ENCODE measurements around the gene LRRFIP1.

The LRRFIP1 gene

DNA sequence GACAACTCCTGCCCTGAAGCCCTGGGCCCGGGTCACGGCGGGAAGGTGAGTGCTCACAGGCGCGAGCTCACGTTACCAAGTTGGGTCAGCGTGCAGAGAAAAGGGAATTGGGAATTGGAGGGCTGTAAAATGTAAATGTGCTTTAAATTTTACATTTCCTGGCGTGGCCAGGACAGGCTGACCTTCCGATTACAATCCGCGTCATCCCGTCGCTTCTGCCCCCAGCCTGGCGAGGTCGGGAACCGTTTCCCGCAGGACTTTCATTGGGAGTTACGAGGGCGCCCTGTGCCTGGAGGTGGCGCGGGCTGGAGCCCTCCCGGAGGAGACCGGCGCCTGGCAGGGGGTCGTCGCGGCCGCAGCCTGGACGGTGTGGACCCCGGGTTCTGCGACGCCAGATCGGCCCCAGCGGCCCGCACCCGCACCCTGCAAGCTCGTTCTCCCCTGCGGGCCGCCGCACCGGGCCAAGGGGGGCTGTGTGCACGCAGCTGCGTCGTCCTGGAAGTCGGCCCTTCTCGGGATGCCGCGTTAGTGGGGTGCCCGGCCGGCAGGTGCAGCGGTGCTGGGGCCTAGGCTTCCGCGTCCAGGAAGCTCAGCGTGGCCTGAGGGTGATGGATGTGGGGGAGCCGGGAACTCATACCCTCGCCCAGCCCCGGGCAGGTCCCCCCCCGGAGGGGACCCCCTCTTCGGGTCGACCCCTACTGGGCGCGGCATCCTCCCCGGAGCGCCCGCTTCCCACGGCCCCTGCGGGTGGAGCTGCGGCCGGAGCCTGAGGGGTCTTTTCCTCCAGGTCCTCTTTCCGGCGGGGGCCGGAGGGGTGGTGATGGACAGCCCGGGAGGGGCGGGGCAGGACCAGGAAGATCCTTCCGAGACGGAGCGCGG lies 63.9 kb downstream of the LRRFIP1 start:
- no peak for DNase-seq

DNA sequence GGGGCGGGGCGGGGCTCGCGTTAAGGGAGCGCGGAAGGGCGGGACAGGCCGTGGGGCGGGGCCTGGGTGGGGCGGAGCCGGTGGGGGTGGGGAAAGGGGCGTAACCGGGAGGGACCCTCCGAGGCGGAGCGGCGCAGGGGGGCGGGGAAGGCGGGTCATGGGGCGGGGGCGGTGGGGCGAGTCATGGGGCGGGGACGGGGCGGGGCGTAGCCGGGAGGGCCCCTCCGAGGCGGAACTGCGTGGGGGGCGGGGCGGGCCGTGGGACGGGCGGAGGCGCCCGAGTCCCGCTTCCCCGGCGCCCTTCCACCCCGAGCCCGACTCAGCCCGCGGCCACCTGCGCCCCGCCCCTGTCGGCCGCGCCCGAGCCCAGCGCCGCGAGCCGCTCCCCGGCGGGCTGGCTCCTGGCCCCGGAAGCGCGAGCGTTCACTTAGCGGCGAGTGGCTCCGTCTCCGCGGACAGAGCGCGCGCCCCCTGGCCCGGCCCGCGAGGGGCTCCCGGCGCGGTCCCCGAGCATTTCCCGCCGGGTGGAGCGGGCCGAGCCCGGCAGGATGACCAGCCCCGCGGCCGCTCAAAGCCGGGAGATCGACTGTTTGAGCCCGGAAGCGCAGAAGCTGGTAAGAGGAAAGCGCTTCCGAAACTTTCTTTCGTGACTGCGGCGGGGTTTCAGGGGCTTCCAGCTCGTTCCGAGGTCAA lies 64.7 kb downstream of the LRRFIP1 start:
- peak; percentile 96 to 97 for DNase-seq

DNA sequence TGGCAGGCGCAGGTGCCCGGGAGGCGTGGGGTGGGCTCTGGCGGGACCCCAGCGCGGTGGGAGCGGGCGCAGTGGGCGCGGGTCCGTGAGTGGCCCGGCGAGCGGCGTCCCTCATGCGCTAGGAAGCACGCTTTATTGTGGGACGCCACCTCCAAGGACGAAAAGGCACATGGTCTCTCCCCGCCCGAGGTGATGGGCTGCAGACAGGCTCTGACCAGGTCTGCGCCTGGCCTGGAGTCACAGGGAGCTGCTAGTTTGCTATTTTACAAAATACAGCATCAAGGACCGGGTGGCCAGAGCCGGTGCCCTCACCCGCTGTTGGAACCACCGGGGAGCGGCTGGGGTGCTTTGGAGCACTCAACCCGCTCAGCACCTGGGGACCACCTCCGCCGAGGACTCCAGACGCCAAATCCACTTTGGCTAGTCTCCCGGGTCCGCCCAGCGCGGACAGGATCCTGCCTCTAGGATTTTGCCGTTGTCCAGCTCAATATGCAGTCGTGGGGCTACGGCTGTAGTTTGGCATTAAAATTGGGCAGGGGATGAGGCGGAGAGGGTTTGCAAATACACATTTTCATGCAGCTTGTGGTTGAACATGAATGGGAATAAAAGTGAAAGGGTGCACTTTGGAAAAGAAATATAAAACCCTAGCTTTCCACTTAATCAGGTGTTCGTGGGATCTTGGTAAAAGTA lies 65.4 kb downstream of the LRRFIP1 start:
- peak; percentile 44 to 53 for DNase-seq

DNA sequence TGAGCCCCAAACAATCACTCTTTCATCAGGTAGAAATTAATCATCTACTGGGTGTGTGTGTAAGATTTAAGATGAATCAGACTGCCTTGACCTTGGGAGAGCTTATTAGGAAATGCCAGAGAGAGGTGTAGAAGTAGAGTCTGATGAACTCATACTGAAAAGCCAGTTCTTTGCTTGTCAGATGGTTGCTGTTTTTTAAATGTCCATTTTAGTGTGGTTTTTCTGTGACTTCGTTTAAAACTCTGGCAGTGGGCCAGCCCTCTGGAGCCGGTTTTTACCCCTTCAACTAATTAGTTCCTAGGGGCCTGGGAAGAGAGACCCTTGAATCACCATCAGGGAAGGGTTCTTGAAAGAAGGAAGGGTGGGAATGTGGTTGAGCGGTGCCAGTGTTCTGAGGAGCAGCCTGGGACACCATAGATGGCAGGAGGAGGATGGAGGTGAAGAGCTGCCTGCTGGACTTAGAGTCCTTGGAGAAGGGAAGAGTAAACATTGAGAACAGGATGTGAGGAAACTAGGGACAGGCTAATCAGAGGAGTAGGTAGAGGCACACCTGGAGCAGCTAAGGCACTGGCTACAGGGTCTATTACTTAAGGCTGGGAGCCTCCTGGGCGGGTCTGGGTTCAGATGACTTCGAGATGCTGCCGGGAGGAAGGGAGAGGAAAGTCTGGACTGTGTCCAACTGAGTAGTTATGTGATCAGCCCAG lies 66.1 kb downstream of the LRRFIP1 start:
- peak; percentile 41 to 43 for DNase-seq

DNA sequence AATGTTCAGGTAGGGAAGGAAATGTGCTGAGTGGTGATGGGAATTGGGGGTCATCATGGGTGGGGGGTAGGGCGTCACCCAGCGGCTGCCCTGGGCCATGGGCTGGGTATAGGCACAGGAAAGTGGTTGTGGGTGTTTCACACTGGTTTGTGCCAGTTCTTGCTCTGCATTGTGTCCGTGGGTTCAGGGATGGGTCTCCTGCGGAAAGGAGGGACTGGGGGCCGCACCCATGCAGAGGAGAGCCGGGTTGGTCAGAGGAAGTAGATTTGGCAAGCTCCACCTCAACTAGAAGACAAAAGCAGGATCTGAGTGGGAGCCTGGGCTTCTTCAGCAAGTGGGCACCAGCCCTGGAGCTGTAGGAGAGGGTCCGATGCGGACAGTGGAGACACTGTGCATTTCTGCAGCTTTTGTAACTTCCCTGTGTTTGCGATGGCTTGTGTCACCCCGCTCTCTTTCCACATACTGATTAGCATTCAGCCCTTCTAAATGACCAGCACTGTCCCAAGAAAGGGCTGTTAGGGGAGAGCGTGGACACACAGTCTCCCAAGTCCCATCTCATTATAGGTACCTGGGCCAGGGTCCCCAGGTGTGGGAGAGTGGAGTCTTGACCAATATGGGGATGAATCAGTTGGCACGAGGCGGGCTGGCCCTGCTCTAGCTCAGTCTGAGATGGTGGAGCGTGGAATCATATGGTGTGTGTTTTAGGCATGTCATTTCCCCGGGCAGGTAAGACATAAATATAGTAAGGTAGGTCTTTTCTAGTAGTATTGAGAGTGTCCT lies 67.2 kb downstream of the LRRFIP1 start:
- DNase-seq, result peak in 1 of 2 experiments; percentile 43

DNA sequence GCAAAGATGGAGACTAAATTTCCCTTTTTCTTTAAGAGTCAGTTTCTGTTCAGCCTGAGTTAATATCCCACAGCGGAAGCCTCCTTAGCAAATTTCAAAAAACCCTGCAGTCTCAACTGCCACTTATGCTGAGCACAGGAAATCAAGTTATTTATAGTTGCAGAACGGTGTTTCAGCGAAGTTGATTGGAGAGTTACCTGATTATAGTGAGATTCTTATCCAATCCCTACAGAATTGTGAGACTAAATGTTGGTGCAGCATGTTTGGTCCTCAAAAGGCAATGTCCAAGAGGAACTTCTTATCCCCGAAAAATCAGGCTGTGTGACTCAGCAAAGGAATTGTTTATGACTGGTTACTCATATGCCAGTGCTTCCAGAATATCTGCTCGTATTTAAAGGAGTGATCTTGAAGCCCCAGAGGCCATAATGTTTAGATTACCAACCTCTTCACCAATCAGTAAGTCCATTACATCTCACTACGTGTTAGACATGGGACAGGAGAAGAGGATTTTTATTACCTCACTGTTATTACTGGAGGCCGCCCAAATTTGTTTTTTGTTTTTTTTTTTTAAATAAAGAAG lies 67.9 kb downstream of the LRRFIP1 start:
- DNase-seq, result no peak

DNA sequence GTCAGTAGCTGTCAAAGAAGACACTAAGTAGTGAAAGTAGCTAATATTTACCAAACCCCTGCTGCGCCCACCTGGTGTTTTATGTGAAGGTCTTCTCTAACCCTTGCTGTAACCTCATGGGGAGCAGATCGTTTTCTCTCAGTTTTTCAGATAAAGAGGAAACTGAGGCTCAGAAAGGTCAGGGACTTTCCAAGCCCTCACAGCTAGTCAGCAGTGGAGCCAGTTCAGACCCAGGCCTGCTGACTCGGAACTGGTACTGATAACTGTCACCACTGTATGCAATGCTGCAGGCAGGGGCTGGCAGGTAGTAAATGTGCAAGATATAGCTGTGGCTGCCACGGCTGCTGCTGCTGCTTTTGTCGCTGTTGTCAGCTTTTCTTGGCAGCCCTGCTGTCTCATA lies 69.1 kb downstream of the LRRFIP1 start:
- DNase-seq, result peak; percentile 47 to 63

DNA sequence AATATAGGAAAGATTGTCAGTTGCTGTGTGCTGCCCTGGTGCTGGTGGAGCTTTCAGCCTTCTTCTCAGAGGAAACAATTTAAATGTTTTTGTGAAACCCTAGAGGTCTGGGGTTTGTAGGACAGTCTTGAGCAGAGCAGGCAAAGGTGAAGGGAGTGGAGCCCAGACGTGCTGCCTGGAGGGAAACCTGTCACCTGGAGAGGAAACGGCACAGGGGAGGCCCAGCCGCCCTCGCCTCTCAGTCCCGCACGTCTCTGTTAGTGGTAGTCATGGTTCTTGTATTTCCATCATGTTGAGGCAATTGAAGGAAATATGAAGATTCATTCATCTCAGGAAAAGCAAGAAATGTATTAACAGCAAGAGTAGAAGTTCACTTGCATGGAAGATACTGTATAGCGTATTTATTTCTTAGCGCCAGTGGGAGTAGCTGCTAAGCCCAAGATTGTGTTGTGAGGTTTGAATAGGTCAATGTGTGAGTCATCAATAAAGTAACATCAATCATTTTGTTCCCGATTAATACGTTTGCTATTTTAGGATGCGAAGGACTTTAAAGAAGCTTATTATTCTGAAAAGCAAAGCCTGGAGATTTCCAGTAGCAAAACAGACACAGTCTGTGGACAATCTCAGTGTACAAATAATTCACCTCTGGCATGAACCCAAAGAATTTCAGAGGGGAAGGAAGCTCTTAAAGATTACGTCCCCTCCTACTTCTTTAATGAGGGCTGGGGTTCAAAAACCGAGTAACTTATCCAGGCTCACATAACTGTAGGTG lies 70.4 kb downstream of the LRRFIP1 start:
- DNase-seq, result peak; percentile 60 to 68

DNA sequence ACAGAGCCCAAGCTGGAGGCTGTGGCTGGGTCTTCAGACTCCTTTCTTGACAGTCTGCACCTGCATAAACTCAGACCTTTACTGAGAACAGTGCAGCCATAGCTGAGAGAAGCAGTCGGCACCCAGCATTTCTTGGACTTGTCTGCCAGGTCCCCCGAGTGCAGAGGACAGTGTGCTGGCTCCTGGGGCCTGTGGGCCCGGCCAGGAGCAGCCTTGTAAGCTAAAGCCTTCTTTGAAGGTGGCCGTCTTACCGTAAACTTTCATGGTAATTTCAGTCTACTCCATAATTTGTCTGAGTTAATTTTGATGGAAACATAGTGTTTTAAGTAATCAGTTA lies 70.9 kb downstream of the LRRFIP1 start:
- no peak for DNase-seq

DNA sequence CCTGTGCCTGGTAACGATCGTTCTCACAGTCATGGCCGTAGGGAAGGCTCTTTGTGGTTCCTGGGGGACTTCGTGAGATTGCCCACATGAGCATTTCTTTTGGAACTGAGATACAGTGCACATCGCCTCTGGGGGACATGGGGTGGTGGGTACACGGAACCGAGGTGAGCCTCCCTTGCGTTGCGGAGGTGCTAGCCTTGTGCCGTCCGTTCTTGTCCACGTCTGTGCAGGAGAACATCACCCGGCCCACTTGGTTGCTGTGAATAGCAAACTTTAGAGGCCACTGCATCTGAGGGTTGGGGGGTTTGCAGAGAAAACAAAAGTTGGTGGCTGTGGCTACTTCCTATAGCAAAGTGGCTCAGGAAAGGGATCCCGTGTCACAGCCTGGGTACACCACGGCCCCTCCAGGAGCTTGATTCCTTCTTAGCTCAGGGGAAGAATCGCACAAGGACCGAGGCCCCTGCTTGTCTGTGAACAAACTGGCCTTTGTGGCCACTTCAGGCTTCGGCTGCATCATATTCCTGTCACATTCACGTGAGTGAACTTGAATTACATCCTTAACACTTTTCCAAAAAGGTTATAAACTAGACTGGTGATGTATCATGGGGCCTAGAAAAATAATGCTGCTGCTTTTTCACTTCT lies 72.6 kb downstream of the LRRFIP1 start:
- DNase-seq, result no peak

DNA sequence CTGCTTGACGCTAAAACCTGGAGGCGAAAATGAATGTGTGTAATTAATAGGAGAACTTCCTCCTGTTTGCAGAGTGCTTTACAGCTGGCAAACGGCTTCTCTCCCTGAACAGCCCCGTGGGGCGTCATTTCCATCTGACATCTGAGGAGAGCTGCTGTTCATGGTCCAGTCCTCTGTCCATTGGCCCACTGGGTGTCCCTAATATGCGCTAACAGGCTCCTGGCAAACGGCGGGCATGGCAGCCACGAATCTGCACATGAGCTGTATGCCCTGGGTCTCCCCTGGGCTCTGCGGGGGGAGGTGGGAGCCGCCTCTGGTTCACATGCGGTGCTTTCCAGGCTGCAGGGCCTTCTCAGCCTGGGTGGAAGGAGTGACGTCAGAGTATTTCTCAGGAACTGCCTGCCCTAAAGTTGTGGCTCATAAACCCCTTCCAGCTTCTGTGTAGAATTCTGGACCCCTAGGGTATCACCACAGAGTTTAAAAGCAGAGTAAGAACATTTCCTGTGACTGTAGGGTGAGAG lies 73.2 kb downstream of the LRRFIP1 start:
- DNase-seq, result peak; percentile 83 to 86

DNA sequence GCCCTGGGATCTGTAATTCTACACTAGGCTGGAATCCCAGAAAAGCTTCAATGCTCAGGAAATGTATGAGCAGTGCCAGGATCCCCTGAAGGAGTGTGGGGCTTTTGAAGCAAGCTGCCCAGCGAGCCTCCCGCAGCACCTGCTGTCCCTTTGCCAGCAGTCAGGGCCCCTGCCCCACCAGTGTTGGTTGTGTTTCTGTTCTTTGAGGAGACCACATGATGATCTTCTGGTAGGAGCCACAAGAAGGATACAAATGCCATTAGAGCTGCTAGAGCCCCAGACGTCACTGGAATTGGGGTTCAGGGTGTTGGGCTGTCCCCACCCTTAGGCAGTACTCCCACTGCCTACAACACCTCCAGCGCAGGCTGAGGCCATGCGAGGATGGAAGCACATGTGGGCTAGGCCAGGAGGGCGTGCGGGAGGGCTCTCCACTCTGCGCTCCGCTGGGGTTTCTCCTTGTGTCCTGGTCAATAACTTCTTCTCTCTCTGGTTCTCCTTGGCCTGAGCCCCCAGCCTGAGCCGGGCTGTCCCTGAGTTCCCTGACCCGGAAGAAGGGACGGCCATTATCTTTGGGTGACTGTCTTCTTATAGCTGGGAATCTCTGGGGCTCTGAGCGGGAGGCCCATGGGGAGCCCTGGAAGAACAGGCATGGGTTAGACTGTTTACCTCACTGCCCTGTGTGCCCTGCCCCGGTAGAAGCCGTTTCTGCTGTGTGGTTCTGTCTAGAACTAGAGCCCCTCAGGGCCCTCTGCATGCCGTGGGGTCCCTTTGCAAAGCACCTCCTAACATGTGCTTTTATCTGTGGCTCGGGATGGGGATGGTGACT lies 73.9 kb downstream of the LRRFIP1 start:
- peak; percentile 43 to 55 for DNase-seq

DNA sequence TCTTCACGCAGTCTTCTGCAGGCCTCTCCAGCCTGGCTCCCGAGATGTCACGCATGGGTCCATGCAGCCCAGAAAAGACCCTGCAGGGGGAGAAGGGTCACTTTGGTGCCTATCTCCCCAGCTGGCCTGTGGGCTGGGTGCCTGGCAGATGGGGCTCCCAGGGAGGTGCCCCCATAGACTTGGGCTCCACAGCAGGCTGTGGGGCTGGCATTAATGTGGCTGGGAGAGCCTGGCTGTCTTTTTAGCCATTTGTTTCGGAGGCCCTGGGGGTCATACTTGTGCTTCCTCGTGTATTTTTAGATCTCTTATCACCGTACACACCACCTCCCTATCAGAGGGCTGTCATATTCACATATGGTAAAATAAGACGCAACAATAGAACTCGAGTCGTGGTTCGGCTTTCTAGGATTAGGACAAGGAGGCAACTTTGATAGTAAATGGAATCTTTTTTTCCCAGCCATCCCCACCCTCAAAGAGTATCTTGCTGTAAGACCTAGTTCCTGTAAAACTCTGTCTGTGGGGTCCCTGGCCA lies 74.5 kb downstream of the LRRFIP1 start:
- DNase-seq, result no peak

DNA sequence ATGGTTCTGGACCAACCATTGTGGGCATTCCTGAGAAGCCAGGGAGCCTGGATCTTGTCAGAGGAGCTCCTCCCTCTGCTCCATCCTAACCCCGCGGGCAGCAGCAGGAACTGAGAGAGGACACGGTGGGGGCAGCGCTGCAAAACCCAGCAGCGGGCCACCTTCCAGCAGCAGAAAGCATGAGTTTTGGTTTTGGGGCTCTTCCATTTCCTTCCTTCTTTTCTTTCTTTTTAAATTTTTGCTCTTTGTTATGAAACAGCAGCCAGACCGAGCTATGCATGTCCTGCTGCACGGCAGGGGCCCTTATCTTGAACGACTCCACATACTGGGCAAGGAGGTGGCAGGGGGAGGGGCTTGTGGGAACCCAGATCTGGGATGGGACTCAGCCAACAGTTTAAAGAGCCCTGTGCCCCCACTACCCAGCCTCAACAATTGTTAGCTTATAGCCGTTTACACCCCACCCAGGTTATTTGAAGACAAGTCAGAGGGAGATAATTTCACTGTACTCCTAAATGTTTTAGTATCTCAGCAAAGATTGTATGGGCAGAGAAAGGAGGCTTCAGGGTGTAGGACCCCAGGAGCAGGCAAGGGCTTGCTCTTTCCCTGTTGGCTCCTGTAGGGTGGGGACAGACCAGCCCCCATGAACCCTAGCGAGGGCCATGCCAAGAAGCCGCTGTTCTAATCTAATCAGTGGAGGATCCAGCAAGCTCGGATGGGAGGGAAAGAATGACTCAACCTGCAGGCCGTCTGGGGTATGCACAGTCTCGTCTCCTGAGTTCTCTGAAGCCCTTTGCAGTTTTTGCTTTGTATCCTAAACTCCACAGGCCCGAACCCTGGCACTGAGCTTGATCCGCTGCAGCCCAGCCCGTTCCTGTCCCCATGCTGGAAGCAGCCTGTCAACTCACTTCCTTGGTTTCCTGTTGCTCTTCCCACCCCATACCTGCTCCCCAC lies 75.3 kb downstream of the LRRFIP1 start:
- peak in 1 of 2 experiments; percentile 61 for DNase-seq

DNA sequence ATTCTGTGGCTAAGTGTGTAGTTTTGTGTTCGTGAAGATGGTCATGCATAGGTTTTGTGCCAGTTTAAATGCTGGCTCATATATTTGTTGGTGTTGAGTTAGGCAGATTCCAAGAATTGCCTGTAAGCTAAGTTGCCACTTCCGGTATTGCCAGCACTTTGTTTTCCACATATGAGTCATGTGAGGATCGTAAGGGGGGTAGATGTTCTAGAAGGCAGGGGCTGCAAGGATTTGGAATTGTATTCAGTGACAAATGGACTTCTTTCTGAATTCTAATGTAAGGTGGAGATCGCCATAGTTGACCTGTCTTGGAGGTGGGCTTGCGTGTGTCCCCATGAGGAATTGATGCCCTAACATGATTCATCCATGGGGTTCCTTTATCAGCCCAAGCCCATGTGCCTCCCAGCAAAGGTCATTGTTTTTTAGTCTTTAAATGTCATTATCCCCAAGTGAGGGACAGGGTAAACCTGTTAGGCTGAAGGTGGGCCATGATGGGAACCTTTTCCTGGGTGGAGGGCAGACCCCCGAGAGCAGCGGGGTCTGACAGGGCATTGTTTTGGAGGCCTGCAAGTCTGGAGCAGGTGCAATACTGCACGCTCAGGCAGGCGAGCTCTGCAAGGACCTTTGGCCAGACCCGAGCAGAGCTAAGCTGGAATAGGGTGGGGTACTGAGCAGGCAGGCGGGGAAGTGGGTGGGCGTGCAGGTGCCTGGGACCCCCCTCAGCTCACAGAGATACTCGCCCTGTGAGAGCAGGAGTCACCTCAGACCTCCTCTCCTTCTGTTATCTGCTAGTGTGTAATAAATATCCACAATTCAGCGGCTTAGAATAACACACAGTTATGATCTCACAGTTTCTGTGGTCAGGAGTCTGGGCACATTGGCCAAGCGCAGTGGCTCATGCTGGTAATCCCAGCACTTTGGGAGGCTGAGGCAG lies 77.4 kb downstream of the LRRFIP1 start:
- DNase-seq, result peak in 1 of 2 experiments; percentile 40

DNA sequence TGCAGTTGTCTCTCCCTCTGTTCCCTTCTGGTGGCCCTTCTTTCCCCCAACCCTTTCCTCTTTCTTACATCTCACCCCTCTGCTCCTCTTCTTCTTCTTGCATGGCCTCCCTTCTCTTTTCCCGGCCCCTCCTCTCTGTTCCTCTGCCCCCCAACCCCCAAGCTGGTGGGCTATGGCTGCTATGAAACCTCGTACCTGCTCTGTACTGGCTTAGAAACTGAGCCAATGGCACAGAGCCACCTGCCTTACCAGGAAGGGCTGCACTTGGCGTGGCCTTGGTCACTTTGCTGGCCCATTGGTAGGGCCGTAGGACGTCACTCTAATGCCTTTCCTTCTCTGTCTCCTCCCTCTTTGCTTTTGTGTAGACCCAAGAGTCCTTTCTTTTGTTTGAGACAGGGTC lies 78.9 kb downstream of the LRRFIP1 start:
- no peak for DNase-seq

DNA sequence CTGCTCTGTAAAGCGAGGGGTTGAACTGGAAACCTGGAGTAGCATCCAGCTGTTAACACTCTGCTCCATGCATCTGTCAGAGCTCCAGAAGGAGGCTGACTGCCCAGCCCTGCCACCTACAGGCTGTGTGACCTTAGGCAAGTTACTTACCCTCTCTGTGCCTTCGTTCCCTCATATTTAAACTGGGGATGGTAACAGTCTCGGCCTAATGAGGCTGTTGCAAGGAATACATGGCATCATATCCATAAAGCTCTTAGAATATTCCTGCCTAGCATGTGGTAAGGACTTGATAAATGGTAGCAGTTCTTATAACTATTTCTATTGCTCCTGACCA lies 80.6 kb downstream of the LRRFIP1 start:
- no peak for DNase-seq
